Activated CD8-positive, alpha-beta T cell treated with anti-CD3 and anti-CD28 coated beads, Interleukin-2, amount 10 ng/mL, durations not matched to agents 7 days and 5 days (primary cell): Measurements from ENCODE around the gene ECT2L. TPM values are rescaled to one million over a fixed set of nuclear protein-coding genes. Genes with fewer than 3 reads are reported as not detected.

Source experiments
- ATAC-seq: fragments of 150-1000 bp; cut with Tn5 transposase; one replicate; pipeline ENCODE4 v1.10.0; 2021; ENCODE audit warnings: moderate library complexity
- CTCF ChIA-PET: fragments of 350-600 bp; sonication (Branson Sonifier 250); formaldehyde crosslinking; loops from one replicate; lab custom pipeline; 2021; ENCODE audit warnings: antibody characterized with exemption; lab: Charles Lee
- POLR2A ChIA-PET: fragments of 350-600 bp; sonication (Branson Sonifier 250); formaldehyde crosslinking; loops from one replicate; lab custom pipeline; 2021; ENCODE audit warnings: antibody characterized with exemption; lab: Charles Lee
- DNase-seq: peaks from one replicate; pipeline ENCODE4 v3.0.0-alpha.2; 2020
- H3K27ac Mint-ChIP-seq: one replicate; pipeline ENCODE4 v1.8.0; 2021; ENCODE audit warnings: mild to moderate bottlenecking, mixed read lengths
- H3K27me3 Mint-ChIP-seq: one replicate; pipeline ENCODE4 v1.8.0; 2021; ENCODE audit warnings: low read depth, mixed read lengths
- H3K36me3 Mint-ChIP-seq: one replicate; pipeline ENCODE4 v1.8.0; 2021; ENCODE audit warnings: low read depth, mixed read lengths
- H3K4me1 Mint-ChIP-seq: one replicate; pipeline ENCODE4 v1.8.0; 2021; ENCODE audit warnings: low read depth, mixed read lengths
- H3K4me3 Mint-ChIP-seq: one replicate; pipeline ENCODE4 v1.8.0; 2021; ENCODE audit warnings: mild to moderate bottlenecking, mixed read lengths
- H3K9me3 Mint-ChIP-seq: one replicate; pipeline ENCODE4 v1.8.0; 2022; ENCODE audit warnings: mixed read lengths; ENCODE audit not compliant: insufficient read depth
- total RNA-seq, 2 experiments: library from RNA; stranded (reverse); gene quantifications; one replicate each; pipeline ENCODE4 v1.2.3, GENCODE V29; 2021

Gene ECT2L
- total RNA-seq, 2 experiments from 2014 or later, result not detected

- no peaks in the 10 kb centered on the region for H3K9me3 Mint-ChIP-seq
- no peak overlapping the region for H3K27ac Mint-ChIP-seq
- ATAC-seq, result no peak
- DNase-seq, result no peak
- H3K4me1 Mint-ChIP-seq, result peaks cover 7% of the 10 kb centered on the region
- no peak overlapping the region for H3K4me3 Mint-ChIP-seq
- H3K36me3 Mint-ChIP-seq, result no peaks in the 10 kb centered on the region
- POLR2A ChIA-PET, result no interaction called here
- CTCF ChIA-PET, result no interaction called here
- H3K27me3 Mint-ChIP-seq, result no peaks in the 10 kb centered on the region
These were observed 17.6 kb upstream of the ECT2L start for GRCh38 chr6:138778331-138778730.

GRCh38 chr6:138782243-138782642 is 13.6 kb upstream of the ECT2L start:
- no peak for DNase-seq
- Mint-ChIP-seq H3K27ac (no peak overlapping the region), H3K27me3 (no peaks in the 10 kb centered on the region), H3K4me3 (no peak overlapping the region), H3K36me3 (no peaks in the 10 kb centered on the region), H3K4me1 (peaks cover 7% of the 10 kb centered on the region), H3K9me3 (no peaks in the 10 kb centered on the region)
- ChIA-PET CTCF (no interaction called here), POLR2A (no interaction called here)
- no peak for ATAC-seq

- Mint-ChIP-seq H3K9me3 (no peaks in the 10 kb centered on the region), H3K27me3 (no peaks in the 10 kb centered on the region), H3K4me3 (no peak overlapping the region), H3K27ac (no peak overlapping the region), H3K36me3 (peaks cover 5% of the 10 kb centered on the region), H3K4me1 (peaks cover 10% of the 10 kb centered on the region)
- ChIA-PET CTCF (no interaction called here), POLR2A (no interaction called here)
- ATAC-seq (no peak), DNase-seq (no peak)
These were observed 10.8 kb upstream of the ECT2L start for GRCh38 chr6:138785079-138785478.

GRCh38 chr6:138785980-138786379 is 9.9 kb upstream of the ECT2L start:
- Mint-ChIP-seq H3K27me3 (no peaks in the 10 kb centered on the region), H3K27ac (no peak overlapping the region), H3K4me3 (no peak overlapping the region), H3K4me1 (peaks cover 10% of the 10 kb centered on the region), H3K9me3 (no peaks in the 10 kb centered on the region), H3K36me3 (peaks cover 8% of the 10 kb centered on the region)
- ChIA-PET POLR2A (no interaction called here), CTCF (no interaction called here)
- DNase-seq (no peak), ATAC-seq (no peak)

- peaks cover 11% of the 10 kb centered on the region for H3K36me3 Mint-ChIP-seq
- H3K4me3 Mint-ChIP-seq, result no peak overlapping the region
- no peak for DNase-seq
- H3K27me3 Mint-ChIP-seq, result no peaks in the 10 kb centered on the region
- POLR2A ChIA-PET, result no interaction called here
- no peaks in the 10 kb centered on the region for H3K9me3 Mint-ChIP-seq
- peak overlapping the region; percentile 8 for H3K27ac Mint-ChIP-seq
- ATAC-seq, result peak; percentile 39
- CTCF ChIA-PET, result no interaction called here
- H3K4me1 Mint-ChIP-seq, result peaks cover 10% of the 10 kb centered on the region
These were observed 8.7 kb upstream of the ECT2L start for GRCh38 chr6:138787138-138787537.

- Mint-ChIP-seq H3K36me3 (peaks cover under 1% of the 10 kb centered on the region), H3K4me1 (no peaks in the 10 kb centered on the region), H3K4me3 (no peak overlapping the region), H3K27ac (no peak overlapping the region), H3K9me3 (no peaks in the 10 kb centered on the region), H3K27me3 (peaks cover 16% of the 10 kb centered on the region)
- CTCF ChIA-PET, result interaction anchor here (2.2 kb wide), 1 partner anchor 19 kb away, joined by 7 read pairs; no protein-coding TSS in a partner anchor
- DNase-seq, result no peak
- no peak for ATAC-seq
- POLR2A ChIA-PET, result no interaction called here
These were observed 884 bp downstream of the ECT2L start for GRCh38 chr6:138796771-138797170.

- no peaks in the 10 kb centered on the region for H3K4me1 Mint-ChIP-seq
These were observed 2.0 kb downstream of the ECT2L start for GRCh38 chr6:138797806-138798446.

GRCh38 chr6:138800377-138801150 is 4.7 kb downstream of the ECT2L start:
- ChIA-PET CTCF (interaction anchor here (0.9 to 1.3 kb wide), 2 partner anchors 15 to 564 kb away, joined by 3 read pairs; no protein-coding TSS in a partner anchor), POLR2A (no interaction called here)
- Mint-ChIP-seq H3K4me3 (no peak overlapping the region), H3K27me3 (peaks cover 17% of the 10 kb centered on the region), H3K4me1 (no peaks in the 10 kb centered on the region), H3K27ac (no peak overlapping the region), H3K36me3 (no peaks in the 10 kb centered on the region), H3K9me3 (no peaks in the 10 kb centered on the region)
- DNase-seq, result no peak
- no peak for ATAC-seq

More at GRCh38 chr6:138797806-138798446, 2.0 kb downstream of the ECT2L start:
- Mint-ChIP-seq H3K27me3 (peaks cover 16% of the 10 kb centered on the region), H3K9me3 (no peaks in the 10 kb centered on the region), H3K36me3 (no peaks in the 10 kb centered on the region), H3K4me3 (no peak overlapping the region), H3K27ac (no peak overlapping the region)
- ATAC-seq, result no peak
- ChIA-PET CTCF (no interaction called here), POLR2A (no interaction called here)
- DNase-seq, result no peak

GRCh38 chr6:138803331-138803730 is 7.4 kb downstream of the ECT2L start:
- ATAC-seq (no peak), DNase-seq (no peak)
- peaks cover 6% of the 10 kb centered on the region for H3K27me3 Mint-ChIP-seq
- H3K27ac Mint-ChIP-seq, result no peak overlapping the region
- no peaks in the 10 kb centered on the region for H3K4me1 Mint-ChIP-seq
- H3K4me3 Mint-ChIP-seq, result no peak overlapping the region
- ChIA-PET POLR2A (no interaction called here), CTCF (interaction anchor here (1.3 kb wide), 1 partner anchor 13 kb away, joined by 4 read pairs; no protein-coding TSS in a partner anchor)
- no peaks in the 10 kb centered on the region for H3K36me3 Mint-ChIP-seq
- no peaks in the 10 kb centered on the region for H3K9me3 Mint-ChIP-seq

GRCh38 chr6:138803861-138804260 is 8.0 kb downstream of the ECT2L start:
- H3K27me3 Mint-ChIP-seq, result peaks cover 6% of the 10 kb centered on the region
- ChIA-PET POLR2A (no interaction called here), CTCF (interaction anchor here (1.3 kb wide), 1 partner anchor 12 kb away, joined by 4 read pairs; no protein-coding TSS in a partner anchor)
- no peak for ATAC-seq
- H3K27ac Mint-ChIP-seq, result no peak overlapping the region
- H3K4me3 Mint-ChIP-seq, result no peak overlapping the region
- no peaks in the 10 kb centered on the region for H3K36me3 Mint-ChIP-seq
- H3K9me3 Mint-ChIP-seq, result no peaks in the 10 kb centered on the region
- no peaks in the 10 kb centered on the region for H3K4me1 Mint-ChIP-seq
- no peak for DNase-seq

GRCh38 chr6:138805016-138805765 is 9.3 kb downstream of the ECT2L start:
- no peak overlapping the region for H3K27ac Mint-ChIP-seq
- ATAC-seq, result no peak

More at GRCh38 chr6:138805016-138805765, 9.3 kb downstream of the ECT2L start:
- no peaks in the 10 kb centered on the region for H3K36me3 Mint-ChIP-seq
- CTCF ChIA-PET, result interaction anchor here (0.8 to 1.1 kb wide), 2 partner anchors 11 to 416 kb away, joined by 3 to 5 read pairs; no protein-coding TSS in a partner anchor
- H3K9me3 Mint-ChIP-seq, result no peaks in the 10 kb centered on the region
- POLR2A ChIA-PET, result no interaction called here
- no peak for DNase-seq
- H3K4me3 Mint-ChIP-seq, result no peak overlapping the region
- H3K4me1 Mint-ChIP-seq, result no peaks in the 10 kb centered on the region
- peaks cover 6% of the 10 kb centered on the region for H3K27me3 Mint-ChIP-seq
